ENCODE data around the gene GAS7. TPM values are rescaled to one million over a fixed set of nuclear protein-coding genes. Genes with fewer than 3 reads are reported as not detected.
"Not testable (repeated sequence)": the region's sequence is repeated elsewhere in the genome, so short reads cannot be mapped to it uniquely, and the experiment has no call there.

The GAS7 gene
- total RNA-seq, 2 donors from 2014 or later, result 6.3 to 22.9 TPM

GRCh38 chr17:10064536-10064935 is 133.9 kb downstream of the GAS7 start:
- no peak for DNase-seq
- intact Hi-C loops (cut with DNase I, micrococcal nuclease), result no loop called here
- no peak for ATAC-seq

- DNase-seq, result peak in 1 of 2 donors; percentile 52
- intact Hi-C loops (cut with DNase I, micrococcal nuclease), result no loop called here
- no peak for ATAC-seq
These were observed 134.6 kb downstream of the GAS7 start for GRCh38 chr17:10063730-10064241.

- DNase-seq, result no peak
- intact Hi-C loops (cut with DNase I, micrococcal nuclease), result no loop called here
- ATAC-seq, result no peak
These were observed 135.6 kb downstream of the GAS7 start for GRCh38 chr17:10062691-10063385.

- intact Hi-C loops (cut with DNase I, micrococcal nuclease), result no loop called here
- ATAC-seq (peak; percentile 19), DNase-seq (peak in 1 of 2 donors; percentile 49)
These were observed 137.1 kb downstream of the GAS7 start for GRCh38 chr17:10061111-10061845.

- no peak for ATAC-seq
- DNase-seq, result no peak
- intact Hi-C loops (cut with DNase I, micrococcal nuclease), result no loop called here
These were observed 137.9 kb downstream of the GAS7 start for GRCh38 chr17:10060526-10060925.

GRCh38 chr17:10059684-10060211 is 138.7 kb downstream of the GAS7 start:
- intact Hi-C loops (cut with DNase I, micrococcal nuclease), result no loop called here
- no peak for ATAC-seq
- DNase-seq, result peak; percentile 23 to 50

- intact Hi-C loops (cut with DNase I, micrococcal nuclease), result no loop called here
- ATAC-seq (no peak), DNase-seq (no peak)
These were observed 139.3 kb downstream of the GAS7 start for GRCh38 chr17:10058921-10059683.

- DNase-seq, result not testable (repeated sequence)
These were observed 140.9 kb downstream of the GAS7 start for GRCh38 chr17:10057466-10057865.

GRCh38 chr17:10055262-10055975 is 143.0 kb downstream of the GAS7 start:
- ATAC-seq, result no peak
- intact Hi-C loops (cut with DNase I, micrococcal nuclease), result no loop called here
- DNase-seq, result no peak

More at GRCh38 chr17:10057466-10057865, 140.9 kb downstream of the GAS7 start:
- intact Hi-C loops (cut with DNase I, micrococcal nuclease); ATAC-seq: not testable (repeated sequence)

- ATAC-seq (no peak), DNase-seq (no peak)
- intact Hi-C loops (cut with DNase I, micrococcal nuclease), result no loop called here
These were observed 144.4 kb downstream of the GAS7 start for GRCh38 chr17:10053782-10054540.

DNA sequence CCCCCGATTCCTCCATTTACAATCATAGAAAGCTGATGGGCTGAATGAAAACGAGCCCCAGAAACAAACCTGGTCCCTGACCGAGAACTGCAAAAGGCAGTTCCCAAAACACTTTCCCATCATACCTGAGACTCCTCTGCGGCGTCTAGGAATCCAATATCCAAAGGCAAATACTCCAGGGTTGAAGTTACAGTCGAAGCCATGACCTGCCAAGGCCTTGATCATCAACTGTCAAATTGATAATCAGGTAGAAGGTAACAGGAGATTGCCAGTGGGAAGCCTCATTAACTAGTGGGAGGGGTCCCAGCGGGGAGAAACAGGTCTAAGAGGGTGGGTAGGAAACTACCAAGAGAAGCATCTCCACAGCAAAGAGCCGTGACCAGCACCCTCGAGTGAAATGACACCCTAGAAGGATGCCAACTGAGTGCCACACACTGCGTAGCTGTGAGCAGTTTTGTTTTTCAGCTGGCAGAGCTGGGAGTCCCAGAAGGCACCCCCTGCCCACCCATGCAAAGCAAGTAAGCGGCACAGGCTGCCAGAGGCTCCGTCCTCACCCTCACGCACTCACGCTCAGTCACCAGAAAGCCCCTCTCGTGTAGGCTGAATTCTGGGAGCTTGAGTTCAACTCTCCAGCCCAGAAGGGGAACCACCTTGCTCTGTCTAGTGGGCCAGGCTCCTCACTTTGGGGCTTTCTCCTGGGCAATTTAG is 146.1 kb downstream of the GAS7 start:
- ATAC-seq (no peak), DNase-seq (no peak)
- intact Hi-C loops (cut with DNase I, micrococcal nuclease), result no loop called here

DNA sequence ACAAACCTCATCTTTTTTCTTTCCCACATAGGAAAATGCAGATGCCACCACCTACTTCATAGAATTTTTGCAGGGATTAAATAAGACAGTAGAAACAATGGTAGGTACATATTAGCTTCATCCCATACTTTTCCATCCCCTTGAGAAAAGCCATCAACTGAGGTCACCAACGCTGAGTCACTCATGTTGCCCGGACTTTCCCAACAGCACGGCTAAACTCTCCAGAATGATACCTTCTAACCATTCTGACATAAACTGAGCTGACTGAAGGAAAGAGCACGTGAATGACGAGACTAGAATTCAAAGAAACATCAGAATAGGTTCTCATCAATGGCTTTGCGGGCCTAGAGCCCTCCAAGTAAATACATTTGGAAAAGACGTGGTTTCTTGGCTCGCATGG is 147.3 kb downstream of the GAS7 start:
- intact Hi-C loops (cut with DNase I, micrococcal nuclease), result no loop called here
- no peak for ATAC-seq

GRCh38 chr17:10050597-10051101 is 147.8 kb downstream of the GAS7 start:
- intact Hi-C loops (cut with DNase I, micrococcal nuclease), result no loop called here
- ATAC-seq (no peak), DNase-seq (peak in 1 of 2 donors; percentile 45)

More for the DNA sequence above, 147.3 kb downstream of the GAS7 start:
- DNase-seq, result no peak

DNA sequence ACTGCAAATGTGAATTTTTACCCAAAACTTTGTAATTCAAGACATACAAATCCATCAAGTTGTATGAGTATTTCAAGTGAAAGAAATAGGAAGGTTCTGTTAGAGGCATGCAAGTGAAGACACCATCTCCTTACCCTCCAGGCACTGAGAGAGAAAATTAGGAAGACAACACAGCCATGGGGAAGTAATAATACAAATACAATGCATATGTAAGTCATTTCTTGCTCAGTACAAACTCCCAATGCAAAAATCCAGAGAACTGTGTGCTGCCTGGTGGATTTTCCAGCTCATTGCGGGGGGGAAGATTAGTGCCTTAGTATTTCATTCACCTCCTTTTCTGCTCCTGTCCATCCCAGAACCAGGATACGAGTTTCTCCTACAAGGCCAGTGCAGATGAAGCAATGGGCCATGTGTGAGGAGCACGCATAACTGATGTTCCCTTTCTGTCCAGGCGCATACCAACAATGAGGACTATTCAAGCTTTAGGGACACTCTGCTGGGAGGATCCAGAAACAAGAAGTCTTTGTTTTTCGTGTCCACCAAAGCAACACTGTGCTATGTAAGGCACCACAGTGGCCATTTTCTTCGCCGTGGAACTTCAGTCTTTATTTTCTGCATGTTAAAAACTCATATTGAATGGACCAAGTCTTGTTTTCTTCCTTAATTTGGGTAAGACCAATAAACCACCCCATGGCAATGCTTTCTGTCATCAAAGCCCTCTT is 149.6 kb downstream of the GAS7 start:
- ATAC-seq, result no peak
- DNase-seq, result no peak
- intact Hi-C loops (cut with DNase I, micrococcal nuclease), result no loop called here

- no peak for ATAC-seq
- no peak for DNase-seq
- intact Hi-C loops (cut with DNase I, micrococcal nuclease), result no loop called here
These were observed 151.3 kb downstream of the GAS7 start for GRCh38 chr17:10046786-10047785.
